Activated gamma-delta T cell (primary cell): Measurements from ENCODE around the gene VWA5B1.
"Not testable (repeated sequence)": the region's sequence is repeated elsewhere in the genome, so short reads cannot be mapped to it uniquely, and the experiment has no call there.

Experiments used
- DNase-seq: peaks from one replicate; lab custom pipeline; 2025; lab: John Stamatoyannopoulos, UW
- total RNA-seq, 2 donors: gene quantifications; one replicate each; lab custom pipeline; 2026; lab: John Stamatoyannopoulos, UW

VWA5B1 gene, protein sequence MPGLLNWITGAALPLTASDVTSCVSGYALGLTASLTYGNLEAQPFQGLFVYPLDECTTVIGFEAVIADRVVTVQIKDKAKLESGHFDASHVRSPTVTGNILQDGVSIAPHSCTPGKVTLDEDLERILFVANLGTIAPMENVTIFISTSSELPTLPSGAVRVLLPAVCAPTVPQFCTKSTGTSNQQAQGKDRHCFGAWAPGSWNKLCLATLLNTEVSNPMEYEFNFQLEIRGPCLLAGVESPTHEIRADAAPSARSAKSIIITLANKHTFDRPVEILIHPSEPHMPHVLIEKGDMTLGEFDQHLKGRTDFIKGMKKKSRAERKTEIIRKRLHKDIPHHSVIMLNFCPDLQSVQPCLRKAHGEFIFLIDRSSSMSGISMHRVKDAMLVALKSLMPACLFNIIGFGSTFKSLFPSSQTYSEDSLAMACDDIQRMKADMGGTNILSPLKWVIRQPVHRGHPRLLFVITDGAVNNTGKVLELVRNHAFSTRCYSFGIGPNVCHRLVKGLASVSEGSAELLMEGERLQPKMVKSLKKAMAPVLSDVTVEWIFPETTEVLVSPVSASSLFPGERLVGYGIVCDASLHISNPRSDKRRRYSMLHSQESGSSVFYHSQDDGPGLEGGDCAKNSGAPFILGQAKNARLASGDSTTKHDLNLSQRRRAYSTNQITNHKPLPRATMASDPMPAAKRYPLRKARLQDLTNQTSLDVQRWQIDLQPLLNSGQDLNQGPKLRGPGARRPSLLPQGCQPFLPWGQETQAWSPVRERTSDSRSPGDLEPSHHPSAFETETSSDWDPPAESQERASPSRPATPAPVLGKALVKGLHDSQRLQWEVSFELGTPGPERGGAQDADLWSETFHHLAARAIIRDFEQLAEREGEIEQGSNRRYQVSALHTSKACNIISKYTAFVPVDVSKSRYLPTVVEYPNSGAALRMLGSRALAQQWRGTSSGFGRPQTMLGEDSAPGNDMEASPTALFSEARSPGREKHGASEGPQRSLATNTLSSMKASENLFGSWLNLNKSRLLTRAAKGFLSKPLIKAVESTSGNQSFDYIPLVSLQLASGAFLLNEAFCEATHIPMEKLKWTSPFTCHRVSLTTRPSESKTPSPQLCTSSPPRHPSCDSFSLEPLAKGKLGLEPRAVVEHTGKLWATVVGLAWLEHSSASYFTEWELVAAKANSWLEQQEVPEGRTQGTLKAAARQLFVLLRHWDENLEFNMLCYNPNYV
- total RNA-seq: 0 to 0.04 reads per million in 2 donors

GRCh38 chr1:20290624-20291597, at the start of gene VWA5B1:
Gene VWA5B1 (plus strand): TSS chr1:20290875. CDS start chr1:20310602, 19,727 bp downstream.
- DNase-seq: no peak

GRCh38 chr1:20242890-20243479, 47.7 kb upstream of the VWA5B1 start:
- DNase-seq: no peak

DNA sequence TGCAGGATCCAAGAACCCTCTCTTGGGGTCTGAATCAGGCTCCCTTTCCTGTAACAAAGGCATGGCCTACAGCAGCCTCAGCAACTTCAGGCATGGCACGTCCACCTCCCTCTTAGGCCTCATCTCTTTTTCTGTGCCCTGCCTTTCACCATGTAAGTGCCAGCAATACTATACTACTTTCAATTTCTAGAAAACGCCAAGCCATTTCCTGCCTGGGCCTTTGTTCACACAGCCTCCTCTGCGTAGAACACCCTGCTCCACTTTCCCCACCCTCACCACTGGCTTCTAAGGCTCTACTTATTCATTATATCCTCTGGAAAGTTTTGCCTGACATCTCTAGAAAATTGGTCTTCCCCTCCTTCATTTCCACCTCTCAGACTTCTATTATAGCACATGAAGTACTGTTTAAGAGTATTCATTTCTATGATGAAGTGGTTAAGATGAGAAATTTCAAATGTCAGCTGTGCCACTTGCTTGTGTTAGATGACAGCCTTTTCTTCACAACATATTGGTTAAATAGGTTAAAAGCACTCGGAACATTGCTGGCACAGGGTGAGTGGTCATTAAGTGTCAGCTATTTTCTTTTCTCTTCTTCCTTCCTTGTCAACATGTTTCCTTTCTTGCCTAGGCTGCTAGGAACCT, 41.6 kb upstream of the VWA5B1 start:
- DNase-seq: no peak

- DNase-seq: no peak
Observed at GRCh38 chr1:20250340-20250989, 40.2 kb upstream of the VWA5B1 start.

DNA sequence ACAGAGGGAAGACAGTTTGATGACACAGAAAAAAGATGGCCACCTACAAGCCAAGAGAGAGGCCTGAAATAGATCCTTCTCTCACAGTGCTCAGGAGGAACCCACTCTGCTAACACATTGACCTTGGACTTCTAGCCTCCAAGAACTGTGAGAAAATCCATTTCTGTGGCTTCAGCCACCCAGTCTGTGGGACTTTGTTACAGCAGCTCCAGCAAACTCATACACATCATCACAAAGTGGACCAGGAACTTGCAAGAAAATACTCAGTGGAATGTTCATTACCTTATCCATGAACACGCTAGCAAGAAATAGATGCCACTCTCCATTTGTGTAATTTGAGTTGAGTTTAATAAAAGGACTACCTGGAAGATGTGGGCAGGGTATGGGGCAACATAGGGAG, 38.1 kb upstream of the VWA5B1 start:
- DNase-seq: no peak

DNA sequence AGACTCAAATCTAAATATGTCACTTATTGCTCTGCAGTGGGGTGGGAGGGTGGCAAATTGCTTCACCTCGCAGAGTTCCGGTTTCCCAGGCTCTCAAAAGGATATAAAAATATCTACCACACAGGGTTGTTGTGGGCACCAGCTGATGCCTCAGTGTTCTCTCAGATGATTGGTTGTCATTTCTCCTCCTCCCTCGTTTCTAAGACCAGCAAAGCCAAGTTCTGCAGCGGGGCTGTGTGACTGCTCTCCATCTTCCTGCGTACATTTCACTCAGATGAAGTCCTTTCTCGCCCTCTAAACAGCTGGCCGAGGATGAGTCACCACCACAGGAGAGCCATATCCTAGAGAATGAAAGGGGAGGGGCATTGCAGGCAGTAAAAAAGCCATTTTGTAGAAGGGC, 35.0 kb upstream of the VWA5B1 start:
- no peak for DNase-seq

GRCh38 chr1:20259646-20260045, 31.0 kb upstream of the VWA5B1 start:
- no peak for DNase-seq

DNA sequence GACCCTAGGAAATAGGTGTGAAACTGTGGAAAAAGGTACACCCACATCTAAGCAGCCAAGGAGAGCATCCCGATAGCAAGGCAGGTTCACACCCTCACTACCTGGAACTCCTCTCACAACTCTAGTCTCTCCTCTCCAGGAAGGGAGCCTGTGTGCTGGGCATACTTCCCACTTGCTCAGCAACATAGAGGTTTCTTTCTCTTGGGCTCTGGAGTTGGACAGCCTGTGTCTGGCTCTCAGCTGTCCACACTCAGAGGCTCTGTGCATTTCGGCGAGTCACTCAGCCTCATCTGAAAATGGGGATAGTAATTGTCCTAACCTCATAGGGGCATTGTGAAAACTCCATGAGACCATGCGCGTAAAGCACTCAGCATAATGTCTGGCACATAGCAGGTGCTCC, 29.6 kb upstream of the VWA5B1 start:
- no peak for DNase-seq

- DNase-seq: no peak
Observed at GRCh38 chr1:20262810-20263534, 27.7 kb upstream of the VWA5B1 start.

GRCh38 chr1:20265250-20265649, 25.4 kb upstream of the VWA5B1 start:
- DNase-seq: no peak

- DNase-seq: no peak
Observed at GRCh38 chr1:20266141-20266540, 24.5 kb upstream of the VWA5B1 start.

DNA sequence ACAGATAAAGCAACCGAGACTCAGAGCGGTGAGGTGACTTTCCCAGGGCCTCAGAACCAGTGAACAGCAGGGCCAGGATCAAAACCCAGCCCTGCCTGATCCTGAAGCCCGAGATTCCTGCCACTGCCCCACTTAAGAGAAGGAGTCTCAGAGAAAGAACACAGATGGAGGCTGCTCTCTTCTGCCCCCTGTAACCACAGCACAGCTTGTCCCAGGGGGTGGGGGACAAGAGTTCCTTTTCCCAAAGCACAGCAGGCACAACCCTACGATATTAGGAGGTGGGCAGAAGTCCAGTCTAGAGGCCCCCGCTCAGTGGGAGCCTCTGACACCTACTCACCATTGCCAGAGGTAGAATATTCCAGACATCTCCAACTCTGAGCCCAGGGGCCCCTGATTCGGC, 24.0 kb upstream of the VWA5B1 start:
- no peak for DNase-seq

DNA sequence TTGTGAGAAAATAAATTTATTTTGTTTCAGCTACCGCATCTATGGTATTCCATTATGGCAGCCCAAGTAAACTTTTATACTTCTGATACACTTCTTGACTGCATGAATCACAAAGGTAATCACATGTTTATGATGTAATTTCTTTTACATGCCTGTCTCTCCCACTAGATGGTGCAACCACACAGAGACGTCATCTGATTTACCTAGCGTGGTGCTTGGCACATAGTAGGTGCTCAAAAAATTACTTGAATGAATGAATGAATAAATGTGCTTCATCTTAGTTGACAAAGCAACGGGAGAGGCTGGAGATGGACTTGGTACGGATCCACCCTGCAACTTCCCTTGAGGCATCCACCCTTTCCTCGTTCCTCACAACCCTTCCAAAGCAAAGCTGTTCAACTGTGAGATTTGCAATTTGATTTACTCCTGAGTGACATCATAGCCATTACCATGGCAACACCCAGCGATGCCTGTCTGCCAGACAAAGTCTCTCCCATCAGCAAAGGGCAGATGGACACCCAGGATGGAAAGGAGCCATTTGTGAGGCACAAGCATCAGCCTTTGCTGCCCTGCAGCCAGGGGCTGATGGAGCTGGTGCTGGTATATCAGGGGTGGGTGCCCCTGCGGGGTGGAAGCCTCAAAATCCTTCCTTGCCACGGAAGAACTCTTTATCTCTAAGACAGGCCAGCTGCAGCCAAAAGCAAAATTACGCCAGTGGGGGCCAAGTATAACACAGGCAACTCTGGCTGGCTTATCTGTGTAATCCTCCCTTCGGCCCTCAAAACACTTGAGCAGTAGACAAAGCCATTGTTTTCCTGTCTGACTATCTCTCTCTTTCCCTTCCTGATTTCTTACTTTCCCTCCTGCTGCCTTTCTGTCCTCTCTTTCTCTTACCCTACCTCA, 18.9 kb upstream of the VWA5B1 start:
- DNase-seq: no peak

- DNase-seq: not testable (repeated sequence)
Observed at GRCh38 chr1:20273716-20274115, 17.0 kb upstream of the VWA5B1 start.

GRCh38 chr1:20275319-20275925, 15.3 kb upstream of the VWA5B1 start:
- no peak for DNase-seq

DNA sequence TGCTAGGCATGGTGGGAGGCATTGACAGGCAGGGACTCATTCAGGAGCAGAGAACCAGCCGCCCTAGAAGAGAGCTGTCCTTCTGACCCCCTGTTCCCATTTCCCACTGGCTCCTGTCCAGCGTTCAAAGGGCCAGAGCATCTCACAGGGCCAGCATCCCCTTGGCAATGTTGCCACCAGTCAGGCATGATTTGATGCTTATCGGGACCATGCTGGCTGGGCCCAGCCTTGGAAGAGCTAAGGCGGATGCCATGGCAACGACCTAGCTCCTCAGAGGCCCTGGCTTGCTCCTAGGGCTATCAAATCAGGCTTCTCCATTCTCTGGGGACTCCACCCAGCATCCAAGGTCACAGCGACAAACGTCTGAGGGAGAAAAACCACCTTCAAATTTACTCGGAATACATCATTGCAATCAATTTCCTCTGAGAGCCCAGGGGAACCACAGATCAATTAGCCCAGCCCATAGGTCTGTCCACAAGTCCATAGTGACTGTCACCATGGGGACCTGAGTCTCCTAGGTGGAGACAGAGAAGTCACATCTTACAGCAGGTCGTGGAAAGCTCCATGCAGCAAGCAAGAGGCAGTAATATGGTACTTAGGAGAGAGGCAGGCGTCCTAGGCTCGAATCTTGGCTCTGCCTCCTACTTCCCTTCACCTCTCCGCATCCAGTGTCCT, 14.1 kb upstream of the VWA5B1 start:
- DNase-seq: no peak

DNA sequence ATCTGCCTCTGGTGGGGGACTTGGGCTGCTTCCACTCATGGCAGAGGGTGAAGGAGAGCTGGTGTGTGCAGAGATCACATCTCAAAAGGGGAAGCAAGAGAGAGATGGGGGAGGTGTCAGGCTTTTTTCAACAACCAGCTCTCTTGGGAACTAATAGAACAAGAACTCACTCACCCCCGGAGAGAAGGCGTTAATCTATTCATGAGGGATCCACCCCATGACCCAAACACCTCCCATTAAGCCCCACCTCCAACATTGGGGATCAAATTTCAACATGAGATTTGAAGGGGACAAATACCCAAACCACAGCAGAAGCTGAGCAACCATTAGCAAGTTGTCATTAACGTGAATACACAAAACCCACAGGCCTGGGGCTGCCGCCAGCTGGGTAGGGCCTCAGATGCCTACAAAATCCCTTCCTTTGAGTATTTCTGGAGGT, 12.0 kb upstream of the VWA5B1 start:
- no peak for DNase-seq
